Testis (tissue), 2 donors: ENCODE measurements around the gene WDCP.

Experiments used
- POLR2A ChIP-seq: fragments of 450-650 bp; IDR thresholded peaks from one replicate; pipeline ENCODE4 v1.6.1; 2017; ENCODE audit warnings: antibody characterized with exemption, mild to moderate bottlenecking, moderate library complexity
- TF ChIP-seq, protein P1 (sequence below), 3 experiments: fragments of 450-650 bp in 2 of 3; fragments of 200-600 bp in 1 of 3; sonication (generic) in 1 of 3; IDR thresholded peaks; one replicate each; pipeline ENCODE4 v1.5.1; 2016 to 2019; ENCODE audit warnings: antibody characterized with exemption in 3 of 3, mild to moderate bottlenecking in 2 of 3, moderate library complexity in 1 of 3

DNA sequence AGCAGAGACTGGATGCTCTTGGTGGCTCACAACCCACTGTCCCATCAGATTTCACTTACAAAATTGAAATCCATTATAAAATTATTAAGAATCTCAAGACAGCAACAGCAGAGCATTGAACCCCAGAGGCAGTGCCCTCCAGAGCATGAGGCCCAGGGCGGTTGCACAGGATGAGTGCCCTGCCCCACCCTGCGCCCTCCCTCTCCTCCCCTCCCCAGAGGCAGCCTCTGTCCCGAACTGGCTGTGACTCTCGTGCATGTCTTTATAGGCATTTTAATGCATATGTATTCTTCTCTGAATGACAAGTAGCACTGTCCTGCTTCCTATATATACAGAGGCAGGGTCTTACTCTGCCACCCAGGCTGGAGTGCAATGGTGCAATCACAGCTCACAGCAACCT is 26.9 kb downstream of the WDCP start:
- TF ChIP-seq, protein P1, sequence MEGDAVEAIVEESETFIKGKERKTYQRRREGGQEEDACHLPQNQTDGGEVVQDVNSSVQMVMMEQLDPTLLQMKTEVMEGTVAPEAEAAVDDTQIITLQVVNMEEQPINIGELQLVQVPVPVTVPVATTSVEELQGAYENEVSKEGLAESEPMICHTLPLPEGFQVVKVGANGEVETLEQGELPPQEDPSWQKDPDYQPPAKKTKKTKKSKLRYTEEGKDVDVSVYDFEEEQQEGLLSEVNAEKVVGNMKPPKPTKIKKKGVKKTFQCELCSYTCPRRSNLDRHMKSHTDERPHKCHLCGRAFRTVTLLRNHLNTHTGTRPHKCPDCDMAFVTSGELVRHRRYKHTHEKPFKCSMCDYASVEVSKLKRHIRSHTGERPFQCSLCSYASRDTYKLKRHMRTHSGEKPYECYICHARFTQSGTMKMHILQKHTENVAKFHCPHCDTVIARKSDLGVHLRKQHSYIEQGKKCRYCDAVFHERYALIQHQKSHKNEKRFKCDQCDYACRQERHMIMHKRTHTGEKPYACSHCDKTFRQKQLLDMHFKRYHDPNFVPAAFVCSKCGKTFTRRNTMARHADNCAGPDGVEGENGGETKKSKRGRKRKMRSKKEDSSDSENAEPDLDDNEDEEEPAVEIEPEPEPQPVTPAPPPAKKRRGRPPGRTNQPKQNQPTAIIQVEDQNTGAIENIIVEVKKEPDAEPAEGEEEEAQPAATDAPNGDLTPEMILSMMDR (IDR thresholded peaks at IDR 0.05) = no peak
- no peak for TF ChIP-seq POLR2A
